GM10266 (cell line): ENCODE measurements around the gene FREM3.

Source experiments
- DNase-seq: peaks from one replicate; pipeline ENCODE4 v3.0.0; 2012; ENCODE audit errors: extremely low spot score
- TF ChIP-seq, protein P1 (sequence below): IDR thresholded peaks from 2 replicates; pipeline ENCODE4 v1.5.1; 2012; ENCODE audit warnings: mild to moderate bottlenecking, low read depth; ENCODE audit not compliant: control insufficient read depth, insufficient read depth; ENCODE audit errors: missing control alignments

Gene FREM3

DNA sequence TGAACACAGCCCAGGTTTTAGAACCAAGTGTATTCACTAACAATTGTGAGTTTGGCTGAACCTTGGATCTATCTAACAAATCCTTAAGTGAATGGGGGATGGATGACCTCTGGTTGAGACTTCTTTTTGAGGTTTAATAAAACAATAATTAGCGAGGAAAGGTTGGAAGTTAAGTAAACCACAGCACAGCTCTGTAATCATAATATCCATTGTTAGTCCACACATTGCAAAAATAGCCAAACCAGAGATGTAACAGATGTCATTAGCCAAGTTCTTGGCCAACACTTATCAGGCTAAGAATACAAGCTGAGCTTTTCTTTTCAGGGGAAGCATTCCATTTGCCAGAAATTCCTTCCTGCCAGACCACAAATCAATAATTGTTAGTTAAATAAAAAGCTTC, 59.1 kb downstream of the FREM3 start:
- no peak for DNase-seq

DNA sequence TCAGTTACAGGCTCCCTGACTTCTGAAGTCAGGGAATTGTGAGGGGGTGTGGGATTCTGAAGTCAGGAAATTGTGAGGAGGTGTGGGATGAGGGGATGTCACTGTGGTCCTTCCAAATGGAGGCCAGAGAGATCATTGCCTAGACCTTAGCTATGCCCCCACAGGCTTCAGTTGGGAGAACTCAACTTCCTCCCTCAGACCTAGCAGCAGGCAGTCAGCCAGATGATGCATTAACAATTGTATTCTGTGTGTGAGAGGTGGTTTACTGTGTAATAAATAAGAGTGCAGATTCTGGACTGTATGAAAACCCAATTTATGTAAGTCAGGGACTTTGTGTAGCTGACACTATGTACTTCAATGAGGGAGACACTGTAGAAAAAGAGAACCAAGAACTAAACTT, 65.7 kb downstream of the FREM3 start:
- TF ChIP-seq, protein P1, sequence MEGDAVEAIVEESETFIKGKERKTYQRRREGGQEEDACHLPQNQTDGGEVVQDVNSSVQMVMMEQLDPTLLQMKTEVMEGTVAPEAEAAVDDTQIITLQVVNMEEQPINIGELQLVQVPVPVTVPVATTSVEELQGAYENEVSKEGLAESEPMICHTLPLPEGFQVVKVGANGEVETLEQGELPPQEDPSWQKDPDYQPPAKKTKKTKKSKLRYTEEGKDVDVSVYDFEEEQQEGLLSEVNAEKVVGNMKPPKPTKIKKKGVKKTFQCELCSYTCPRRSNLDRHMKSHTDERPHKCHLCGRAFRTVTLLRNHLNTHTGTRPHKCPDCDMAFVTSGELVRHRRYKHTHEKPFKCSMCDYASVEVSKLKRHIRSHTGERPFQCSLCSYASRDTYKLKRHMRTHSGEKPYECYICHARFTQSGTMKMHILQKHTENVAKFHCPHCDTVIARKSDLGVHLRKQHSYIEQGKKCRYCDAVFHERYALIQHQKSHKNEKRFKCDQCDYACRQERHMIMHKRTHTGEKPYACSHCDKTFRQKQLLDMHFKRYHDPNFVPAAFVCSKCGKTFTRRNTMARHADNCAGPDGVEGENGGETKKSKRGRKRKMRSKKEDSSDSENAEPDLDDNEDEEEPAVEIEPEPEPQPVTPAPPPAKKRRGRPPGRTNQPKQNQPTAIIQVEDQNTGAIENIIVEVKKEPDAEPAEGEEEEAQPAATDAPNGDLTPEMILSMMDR, result no peak
- no peak for DNase-seq

More for the DNA sequence above, 59.1 kb downstream of the FREM3 start:
- TF ChIP-seq, protein P1, result no peak

DNA sequence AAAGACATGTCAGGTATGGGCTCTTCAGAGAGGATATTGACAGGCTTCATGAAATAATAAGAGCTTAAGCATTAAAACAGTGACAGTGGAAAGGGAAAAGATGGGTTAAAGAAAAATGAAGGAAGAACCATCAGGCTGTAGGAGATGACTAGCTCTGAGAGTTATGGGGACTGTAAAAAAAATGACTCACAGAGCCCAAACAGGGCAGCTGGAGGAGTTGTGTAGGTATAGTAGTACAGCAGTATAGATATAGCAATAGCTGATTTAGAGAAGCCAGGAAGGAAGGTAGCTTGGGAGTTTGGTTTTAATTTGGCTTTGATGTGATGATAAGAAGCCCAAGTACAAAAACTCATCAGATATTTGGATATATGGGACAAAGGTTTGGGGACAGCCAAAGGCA, 66.6 kb downstream of the FREM3 start:
- no peak for DNase-seq
- TF ChIP-seq, protein P1, result no peak

DNA sequence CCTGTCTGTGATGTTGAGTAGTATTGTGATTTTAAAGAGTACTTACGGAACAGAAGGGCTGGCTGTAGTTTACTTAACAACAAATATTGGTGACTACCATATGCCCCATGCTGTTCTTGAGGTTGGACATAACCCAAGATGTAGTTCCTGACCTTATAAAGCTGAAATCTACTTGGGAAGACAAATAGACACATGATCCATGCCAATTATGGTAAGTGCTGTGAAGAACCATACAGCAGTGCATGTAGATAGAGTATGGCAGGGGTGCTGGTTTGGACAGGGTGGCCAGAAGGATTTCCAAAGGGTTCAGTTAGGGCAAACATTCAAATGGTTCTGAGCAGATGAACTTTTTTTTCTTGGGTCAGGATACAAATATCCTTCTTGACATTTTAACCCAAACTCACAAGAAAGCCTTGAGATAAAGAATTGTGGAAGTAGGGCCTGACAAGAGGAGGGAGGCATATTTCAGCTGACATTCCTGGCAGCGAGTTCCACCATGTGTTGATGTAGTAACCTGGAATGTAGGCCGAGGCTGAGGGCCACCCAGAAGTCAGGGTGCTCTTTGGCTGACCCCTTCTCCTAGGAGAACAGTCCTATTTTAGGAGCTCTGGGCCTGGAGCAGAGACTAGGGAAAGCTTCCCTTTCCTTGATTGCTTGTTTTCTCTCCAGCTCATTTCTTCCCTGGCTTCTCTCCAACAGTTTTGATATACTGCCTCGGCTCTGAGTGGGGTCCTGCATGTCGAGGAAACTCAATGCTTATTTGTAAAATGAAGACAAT, 74.2 kb downstream of the FREM3 start:
- TF ChIP-seq, protein P1, result no peak
- no peak for DNase-seq

DNA sequence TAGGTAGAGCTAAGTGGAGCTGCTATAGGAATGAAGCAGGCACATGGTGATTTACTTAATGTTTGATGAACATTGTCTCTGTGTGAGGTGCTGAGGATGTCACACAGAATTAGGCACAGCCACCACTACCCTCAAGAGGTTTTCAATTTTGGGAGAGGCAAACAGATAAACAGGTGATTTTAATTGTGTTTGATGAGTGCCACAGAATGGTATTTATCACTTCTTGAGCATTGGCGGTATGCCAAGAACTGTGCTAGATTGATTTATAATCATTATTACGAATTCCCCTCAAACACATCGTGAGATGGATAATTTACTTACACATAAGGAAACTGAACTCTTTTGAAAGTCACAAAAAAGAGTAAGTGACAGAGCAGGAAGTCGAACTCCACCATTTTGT, 74.8 kb downstream of the FREM3 start:
- TF ChIP-seq, protein P1, result no peak
- DNase-seq, result no peak

DNA sequence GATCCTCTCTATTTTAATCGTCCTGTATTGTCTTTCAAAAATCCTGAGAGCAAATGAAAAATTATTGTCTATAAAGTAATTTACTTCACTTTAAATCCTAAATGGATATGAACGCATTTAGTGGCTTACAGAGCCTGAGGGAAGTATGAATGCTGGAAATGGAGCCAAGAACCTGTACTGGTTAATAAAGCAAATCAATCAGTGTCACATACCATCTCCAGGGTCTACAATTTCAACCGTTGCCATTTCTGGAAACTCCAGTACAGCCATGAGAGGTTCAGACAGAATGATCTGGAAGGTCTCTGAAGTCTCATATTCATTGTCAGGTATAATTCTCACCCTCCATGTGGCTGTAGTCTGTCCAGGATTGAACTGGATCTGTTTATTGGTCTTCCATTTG, 76.6 kb downstream of the FREM3 start:
- DNase-seq, result no peak

DNA sequence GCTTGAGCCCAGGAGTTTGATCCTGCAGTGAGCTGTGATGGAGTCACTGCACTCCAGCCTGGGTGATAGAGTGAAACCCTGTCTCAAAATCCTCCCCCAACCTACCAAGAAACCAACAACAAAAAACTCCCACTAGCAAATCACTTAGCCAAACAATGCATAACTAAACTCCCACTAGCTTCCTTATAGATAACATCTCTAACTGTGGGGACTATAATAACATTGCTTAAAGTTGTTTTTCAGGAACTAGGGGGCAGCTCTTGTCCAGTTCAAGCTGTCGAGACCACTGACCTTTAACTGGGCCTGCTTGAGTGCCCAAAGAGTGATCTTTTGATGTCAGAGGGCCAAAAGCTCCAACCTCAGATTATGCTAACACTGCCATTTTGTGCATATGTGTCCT, 81.7 kb downstream of the FREM3 start:
- no peak for DNase-seq
- TF ChIP-seq, protein P1, result no peak

More for the DNA sequence above, 76.6 kb downstream of the FREM3 start:
- TF ChIP-seq, protein P1, result no peak
